NCI-H1048 (cell line): Measurements from ENCODE around the gene C3orf80.
"Not testable (repeated sequence)": the region's sequence is repeated elsewhere in the genome, so short reads cannot be mapped to it uniquely, and the experiment has no call there.

Experiments used
- DNase-seq: peaks from one replicate; lab custom pipeline; 2025; lab: John Stamatoyannopoulos, UW

C3orf80 gene

GRCh38 chr3:160213191-160213590 lies 12.0 kb upstream of the C3orf80 start:
- DNase-seq: no peak

- DNase-seq: no peak
These were observed 7.5 kb upstream of the C3orf80 start for GRCh38 chr3:160217675-160218074.

GRCh38 chr3:160218136-160218535 lies 7.1 kb upstream of the C3orf80 start:
- DNase-seq: no peak

- DNase-seq: no peak
These were observed 5.2 kb upstream of the C3orf80 start for GRCh38 chr3:160220038-160220437.

GRCh38 chr3:160221019-160221418 lies 4.2 kb upstream of the C3orf80 start:
- no peak for DNase-seq

GRCh38 chr3:160224256-160224655 lies 966 bp upstream of the C3orf80 start:
- no peak for DNase-seq

GRCh38 chr3:160224811-160225175 lies 429 bp upstream of the C3orf80 start:
- no peak for DNase-seq

- DNase-seq: no peak
These were observed 1.0 kb downstream of the C3orf80 start for GRCh38 chr3:160226026-160226907.

GRCh38 chr3:160227419-160227818 lies 2.2 kb downstream of the C3orf80 start:
- no peak for DNase-seq

- DNase-seq: no peak
These were observed 6.8 kb downstream of the C3orf80 start for GRCh38 chr3:160232014-160232413.

- not testable (repeated sequence) for DNase-seq
These were observed 15.5 kb downstream of the C3orf80 start for GRCh38 chr3:160240719-160241118.

GRCh38 chr3:160245261-160245800 lies 20.1 kb downstream of the C3orf80 start:
- no peak for DNase-seq

- no peak for DNase-seq
These were observed 22.5 kb downstream of the C3orf80 start for GRCh38 chr3:160247766-160248165.

GRCh38 chr3:160253298-160253697 lies 28.1 kb downstream of the C3orf80 start:
- no peak for DNase-seq

- DNase-seq: no peak
These were observed 32.4 kb downstream of the C3orf80 start for GRCh38 chr3:160257606-160258005.

GRCh38 chr3:160259589-160259988 lies 34.4 kb downstream of the C3orf80 start:
- DNase-seq: no peak

GRCh38 chr3:160260587-160261270 lies 35.5 kb downstream of the C3orf80 start:
- no peak for DNase-seq

- DNase-seq: no peak
These were observed 39.9 kb downstream of the C3orf80 start for GRCh38 chr3:160265088-160265487.
